AG04449 (cell line): Measurements from ENCODE around the gene SKAP1.

ENCODE experiments used
- CTCF ChIA-PET: fragments of 350-600 bp; formaldehyde crosslinking; extraction: SDS; loops from one replicate; lab custom pipeline; 2021; ENCODE audit warnings: antibody characterized with exemption; lab: Yijun Ruan, JAX
- POLR2A ChIA-PET: fragments of 400-600, 350-600 bp; formaldehyde crosslinking; extraction: SDS; loops from one replicate; lab custom pipeline; 2020; ENCODE audit warnings: antibody characterized with exemption, inconsistent platforms; lab: Yijun Ruan, JAX
- DNase-seq: peaks from one replicate; pipeline ENCODE4 v3.0.0-alpha.2; 2010; ENCODE audit warnings: low read depth, low spot score
- H3K4me3 ChIP-seq: 2 replicates; pipeline ENCODE4 v1.5.1; 2011; ENCODE audit warnings: low read depth, mild to moderate bottlenecking, control low read depth, low read length
- TF ChIP-seq, protein P1 (sequence below): IDR thresholded peaks from one replicate; pipeline ENCODE4 v1.5.1; 2011; ENCODE audit warnings: mild to moderate bottlenecking, moderate library complexity, low read length, control low read depth, inconsistent platforms; ENCODE audit not compliant: insufficient read depth; ENCODE audit errors: missing control alignments

SKAP1 gene

GRCh38 chr17:48442819-48443218, 12.8 kb upstream of the SKAP1 start:
- ChIA-PET POLR2A (no interaction called here), CTCF (interaction anchor here (2.8 kb wide), 1 partner anchor 14 kb away, joined by 13 read pairs; no protein-coding TSS in a partner anchor)
- no peak overlapping the region for H3K4me3 ChIP-seq
- TF ChIP-seq, protein P1, sequence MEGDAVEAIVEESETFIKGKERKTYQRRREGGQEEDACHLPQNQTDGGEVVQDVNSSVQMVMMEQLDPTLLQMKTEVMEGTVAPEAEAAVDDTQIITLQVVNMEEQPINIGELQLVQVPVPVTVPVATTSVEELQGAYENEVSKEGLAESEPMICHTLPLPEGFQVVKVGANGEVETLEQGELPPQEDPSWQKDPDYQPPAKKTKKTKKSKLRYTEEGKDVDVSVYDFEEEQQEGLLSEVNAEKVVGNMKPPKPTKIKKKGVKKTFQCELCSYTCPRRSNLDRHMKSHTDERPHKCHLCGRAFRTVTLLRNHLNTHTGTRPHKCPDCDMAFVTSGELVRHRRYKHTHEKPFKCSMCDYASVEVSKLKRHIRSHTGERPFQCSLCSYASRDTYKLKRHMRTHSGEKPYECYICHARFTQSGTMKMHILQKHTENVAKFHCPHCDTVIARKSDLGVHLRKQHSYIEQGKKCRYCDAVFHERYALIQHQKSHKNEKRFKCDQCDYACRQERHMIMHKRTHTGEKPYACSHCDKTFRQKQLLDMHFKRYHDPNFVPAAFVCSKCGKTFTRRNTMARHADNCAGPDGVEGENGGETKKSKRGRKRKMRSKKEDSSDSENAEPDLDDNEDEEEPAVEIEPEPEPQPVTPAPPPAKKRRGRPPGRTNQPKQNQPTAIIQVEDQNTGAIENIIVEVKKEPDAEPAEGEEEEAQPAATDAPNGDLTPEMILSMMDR, result no peak
- no peak for DNase-seq

GRCh38 chr17:48441862-48442261, 11.8 kb upstream of the SKAP1 start:
- CTCF ChIA-PET, result interaction anchor here (2.8 kb wide), 1 partner anchor 15 kb away, joined by 13 read pairs; no protein-coding TSS in a partner anchor
- no peak overlapping the region for H3K4me3 ChIP-seq
- TF ChIP-seq, protein P1, result no peak
- POLR2A ChIA-PET, result no interaction called here
- no peak for DNase-seq

DNA sequence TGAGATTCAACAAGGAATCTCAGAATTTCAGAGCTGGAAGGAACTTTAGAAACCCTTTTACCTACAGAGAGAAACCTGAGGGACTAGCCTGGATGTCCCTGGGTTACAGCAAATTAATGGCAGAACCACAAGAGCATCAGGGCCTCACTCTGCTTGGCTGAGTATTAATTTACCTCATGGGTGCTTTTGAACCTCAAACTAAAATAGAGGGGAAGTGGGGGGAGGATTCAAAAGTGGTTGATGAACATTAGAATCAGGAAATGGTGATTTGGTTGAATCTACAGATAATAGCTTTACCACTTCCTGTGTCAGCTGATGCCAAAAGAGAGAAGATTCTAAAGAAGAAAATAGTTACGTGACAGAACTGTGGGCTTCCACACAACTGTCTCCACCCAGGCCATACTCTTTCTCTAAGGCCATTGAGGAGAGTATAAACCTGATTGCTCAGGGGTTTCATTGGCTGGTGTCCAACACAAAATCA, 11.3 kb upstream of the SKAP1 start:
- TF ChIP-seq, protein P1, result no peak
- POLR2A ChIA-PET, result no interaction called here
- no peak for DNase-seq
- CTCF ChIA-PET, result interaction anchor here (2.8 kb wide), 1 partner anchor 15 kb away, joined by 13 read pairs; no protein-coding TSS in a partner anchor
- H3K4me3 ChIP-seq, result no peak overlapping the region

DNA sequence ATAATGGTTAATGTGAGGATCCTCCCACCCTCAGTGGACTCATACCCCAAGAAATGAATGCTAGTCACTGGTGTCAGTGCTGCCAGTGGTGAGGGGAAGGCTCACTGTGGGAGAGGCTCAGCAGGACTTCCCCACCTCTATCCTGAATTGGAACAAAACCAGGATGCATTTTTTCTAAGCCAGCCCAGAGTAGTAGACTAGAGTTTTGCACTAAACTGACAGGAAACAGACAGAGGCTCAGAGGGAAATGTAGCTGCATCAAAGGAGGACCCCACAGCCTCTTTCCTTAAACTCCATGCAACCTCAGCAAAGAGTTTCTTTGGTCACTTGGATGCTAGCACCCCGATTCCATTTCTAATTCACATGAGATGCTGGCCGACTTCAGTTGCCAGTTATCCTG, 10.7 kb upstream of the SKAP1 start:
- CTCF ChIA-PET, result interaction anchor here (0.6 to 3.3 kb wide), 2 partner anchors 16 to 287 kb away, joined by 3 to 12 read pairs; no protein-coding TSS in a partner anchor
- POLR2A ChIA-PET, result no interaction called here
- DNase-seq, result no peak

GRCh38 chr17:48439875-48440505, 10.0 kb upstream of the SKAP1 start:
- TF ChIP-seq, protein P1, result no peak
- ChIA-PET CTCF (interaction anchor here (0.6 to 3.3 kb wide), 5 partner anchors 9 to 287 kb away, joined by 3 to 12 read pairs (median 4); no protein-coding TSS in a partner anchor), POLR2A (no interaction called here)
- no peak for DNase-seq
- no peak overlapping the region for H3K4me3 ChIP-seq

More for the DNA sequence above, 10.7 kb upstream of the SKAP1 start:
- TF ChIP-seq, protein P1, result no peak
- no peak overlapping the region for H3K4me3 ChIP-seq

DNA sequence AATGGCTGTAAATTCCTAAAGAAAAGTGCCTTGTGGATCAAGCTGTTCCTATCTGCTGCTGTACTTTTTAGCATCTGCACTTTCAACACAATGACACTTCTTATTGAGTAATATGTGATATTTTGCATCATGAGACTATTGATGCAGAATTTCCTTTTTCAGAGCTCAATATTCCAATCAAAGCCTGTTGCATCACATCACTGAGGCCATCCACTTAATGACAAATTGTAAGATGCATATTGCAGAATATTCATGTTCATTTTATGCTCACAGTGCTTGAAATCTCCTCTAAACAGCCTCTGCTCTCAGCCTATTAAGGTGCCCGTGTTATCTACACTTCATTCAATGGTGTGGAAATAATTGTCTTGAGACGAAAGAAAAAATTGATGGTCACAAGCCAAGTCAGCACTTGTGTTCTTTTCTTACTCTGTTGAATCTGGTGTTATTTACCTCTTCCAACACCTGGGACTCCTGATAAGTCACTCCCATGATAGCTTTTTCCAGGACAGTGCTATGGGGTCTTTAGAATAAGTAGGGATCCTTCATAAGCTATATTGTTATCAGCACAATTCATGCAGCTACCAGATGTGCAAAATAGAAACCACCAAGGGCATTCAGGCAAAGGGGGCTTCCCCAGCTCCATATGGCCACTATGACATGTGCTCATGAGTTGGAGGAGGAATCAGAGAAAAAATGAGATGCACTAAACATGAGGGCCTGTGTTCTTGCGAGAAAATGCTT, 9.3 kb upstream of the SKAP1 start:
- POLR2A ChIA-PET, result no interaction called here

More for the DNA sequence above, 9.3 kb upstream of the SKAP1 start:
- DNase-seq, result no peak
- H3K4me3 ChIP-seq, result no peak overlapping the region
- CTCF ChIA-PET, result interaction anchor here (1.6 to 3.3 kb wide), 4 partner anchors 10 to 132 kb away, joined by 3 to 12 read pairs (median 6); no protein-coding TSS in a partner anchor
- TF ChIP-seq, protein P1, result no peak
